Astrocyte (in vitro differentiated cells and primary cell): ENCODE measurements around the gene PTPRM. TPM values are rescaled to one million over a fixed set of nuclear protein-coding genes. Genes with fewer than 3 reads are reported as not detected.

Experiments
- DNase-seq: peaks from one replicate; pipeline ENCODE4 v3.0.0-alpha.2; 2010; ENCODE audit warnings: low read depth
- FAIRE-seq: peaks from 2 replicates; lab custom pipeline; 2011; peaks lifted over from hg19 to GRCh38; lab: Jason Lieb, UNC
- H2AFZ ChIP-seq: 2 replicates; pipeline ENCODE4 v1.6.0; 2012; ENCODE audit warnings: low read depth, low read length, inconsistent platforms
- H3K27ac ChIP-seq: 2 replicates; pipeline ENCODE4 v1.5.1; 2011; ENCODE audit warnings: low read depth, low read length, inconsistent platforms
- H3K27me3 ChIP-seq: 2 replicates; pipeline ENCODE4 v1.6.0; 2011; ENCODE audit warnings: low read length, inconsistent platforms; ENCODE audit not compliant: insufficient read depth
- H3K36me3 ChIP-seq: 2 replicates; pipeline ENCODE4 v1.5.1; 2011; ENCODE audit warnings: low read length, inconsistent platforms; ENCODE audit not compliant: insufficient read depth
- H3K4me1 ChIP-seq: 2 replicates; pipeline ENCODE4 v1.5.1; 2011; ENCODE audit warnings: low read length, inconsistent platforms; ENCODE audit not compliant: insufficient read depth
- H3K4me2 ChIP-seq: 2 replicates; pipeline ENCODE4 v1.6.0; 2012; ENCODE audit warnings: low read length, inconsistent platforms
- H3K4me3 ChIP-seq: 2 replicates; pipeline ENCODE4 v1.5.1; 2011; ENCODE audit warnings: low read depth, mild to moderate bottlenecking, low read length, inconsistent platforms; ENCODE audit not compliant: insufficient read depth
- H3K79me2 ChIP-seq: 2 replicates; pipeline ENCODE4 v1.6.0; 2012; ENCODE audit warnings: mild to moderate bottlenecking, low read length, inconsistent platforms; ENCODE audit not compliant: insufficient read depth
- H3K9ac ChIP-seq: 2 replicates; pipeline ENCODE4 v1.6.0; 2012; ENCODE audit warnings: mild to moderate bottlenecking, low read length, inconsistent platforms
- H3K9me3 ChIP-seq: 2 replicates; pipeline ENCODE4 v1.5.1; 2012; ENCODE audit warnings: low read depth, mild to moderate bottlenecking, low read length, inconsistent platforms; ENCODE audit not compliant: insufficient read depth
- H4K20me1 ChIP-seq: 2 replicates; pipeline ENCODE4 v1.6.0; 2012; ENCODE audit warnings: low read length, inconsistent platforms; ENCODE audit not compliant: insufficient read depth
- H3K27ac Mint-ChIP-seq: one replicate; pipeline ENCODE4 v1.8.0; 2021; ENCODE audit warnings: mild to moderate bottlenecking, mixed read lengths; ENCODE audit not compliant: unreplicated experiment
- H3K27me3 Mint-ChIP-seq: one replicate; pipeline ENCODE4 v1.8.0; 2021; ENCODE audit warnings: low read depth, mixed read lengths; ENCODE audit not compliant: unreplicated experiment
- H3K36me3 Mint-ChIP-seq: one replicate; pipeline ENCODE4 v1.8.0; 2021; ENCODE audit warnings: low read depth, mixed read lengths; ENCODE audit not compliant: unreplicated experiment
- H3K4me1 Mint-ChIP-seq: one replicate; pipeline ENCODE4 v1.8.0; 2021; ENCODE audit warnings: low read depth, mixed read lengths; ENCODE audit not compliant: unreplicated experiment
- H3K4me3 Mint-ChIP-seq: one replicate; pipeline ENCODE4 v1.8.0; 2021; ENCODE audit warnings: mild to moderate bottlenecking, moderate library complexity, mixed read lengths; ENCODE audit not compliant: unreplicated experiment
- H3K9me3 Mint-ChIP-seq: one replicate; pipeline ENCODE4 v1.8.0; 2021; ENCODE audit warnings: mild to moderate bottlenecking, mixed read lengths; ENCODE audit not compliant: unreplicated experiment
- CTCF ChIP-seq: IDR thresholded peaks from 2 replicates; pipeline ENCODE4 v1.5.1; 2011; ENCODE audit warnings: low read depth, mild to moderate bottlenecking, inconsistent platforms, low read length, moderate library complexity; ENCODE audit not compliant: insufficient read depth
- EZH2 ChIP-seq: IDR thresholded peaks from 2 replicates; pipeline ENCODE4 v1.6.1; 2012; ENCODE audit warnings: mild to moderate bottlenecking, low read length, inconsistent platforms; ENCODE audit not compliant: insufficient read depth
- total RNA-seq: library from RNA; stranded (reverse); gene quantifications from 2 replicates; pipeline ENCODE4 v1.2.1, GENCODE V29; 2021

Gene PTPRM
- total RNA-seq, 1 donor from 2014 or later, result 59.6 TPM

- H3K9me3 Mint-ChIP-seq, result no peaks in the 10 kb centered on the region
- FAIRE-seq (no peak), DNase-seq (no peak)
- peaks cover 2% of the 10 kb centered on the region for H3K36me3 Mint-ChIP-seq
- Histone ChIP-seq H3K9ac (no peak overlapping the region), H3K27me3 (no peaks in the 10 kb centered on the region), H4K20me1 (peaks cover 20% of the 10 kb centered on the region), H3K4me1 (no peaks in the 10 kb centered on the region), H3K9me3 (no peaks in the 10 kb centered on the region), H2AFZ (no peak overlapping the region), H3K4me3 (no peak overlapping the region), H3K79me2 (peaks cover 20% of the 10 kb centered on the region), H3K27ac (no peak overlapping the region), H3K4me2 (no peak overlapping the region), H3K36me3 (no peaks in the 10 kb centered on the region)
- H3K27ac Mint-ChIP-seq, result no peak overlapping the region
- no peak overlapping the region for H3K4me3 Mint-ChIP-seq
- H3K27me3 Mint-ChIP-seq, result no peaks in the 10 kb centered on the region
- TF ChIP-seq EZH2 (no peak), CTCF (no peak)
- peaks cover 25% of the 10 kb centered on the region for H3K4me1 Mint-ChIP-seq
These were observed 114.2 kb downstream of the PTPRM start for GRCh38 chr18:7681298-7681697.

GRCh38 chr18:7682321-7682720 lies 115.2 kb downstream of the PTPRM start:
- Histone ChIP-seq H3K27me3 (no peaks in the 10 kb centered on the region), H3K9ac (no peak overlapping the region), H2AFZ (no peak overlapping the region), H3K27ac (no peak overlapping the region), H3K4me1 (no peaks in the 10 kb centered on the region), H3K4me3 (no peak overlapping the region), H3K36me3 (no peaks in the 10 kb centered on the region), H3K79me2 (peaks cover 20% of the 10 kb centered on the region), H3K9me3 (no peaks in the 10 kb centered on the region), H4K20me1 (peaks cover 15% of the 10 kb centered on the region), H3K4me2 (no peak overlapping the region)
- H3K4me1 Mint-ChIP-seq, result peaks cover 17% of the 10 kb centered on the region
- no peak for TF ChIP-seq EZH2
- H3K27me3 Mint-ChIP-seq, result no peaks in the 10 kb centered on the region
- DNase-seq, result no peak
- no peak for FAIRE-seq
- peaks cover 2% of the 10 kb centered on the region for H3K36me3 Mint-ChIP-seq
- H3K9me3 Mint-ChIP-seq, result no peaks in the 10 kb centered on the region
- no peak overlapping the region for H3K4me3 Mint-ChIP-seq
- H3K27ac Mint-ChIP-seq, result no peak overlapping the region

- H3K9ac ChIP-seq, result no peak overlapping the region
- DNase-seq, result no peak
- Mint-ChIP-seq H3K4me3 (no peak overlapping the region), H3K9me3 (no peaks in the 10 kb centered on the region), H3K27ac (no peak overlapping the region), H3K36me3 (peaks cover 2% of the 10 kb centered on the region), H3K4me1 (peaks cover 17% of the 10 kb centered on the region), H3K27me3 (no peaks in the 10 kb centered on the region)
- peaks cover 10% of the 10 kb centered on the region for H4K20me1 ChIP-seq
- no peaks in the 10 kb centered on the region for H3K4me1 ChIP-seq
- no peak overlapping the region for H3K27ac ChIP-seq
- H3K4me2 ChIP-seq, result no peak overlapping the region
- H3K27me3 ChIP-seq, result no peaks in the 10 kb centered on the region
- TF ChIP-seq CTCF, result no peak
- TF ChIP-seq EZH2, result no peak
- no peak overlapping the region for H2AFZ ChIP-seq
- H3K9me3 ChIP-seq, result no peaks in the 10 kb centered on the region
- H3K36me3 ChIP-seq, result no peaks in the 10 kb centered on the region
- no peak overlapping the region for H3K4me3 ChIP-seq
- peaks cover 16% of the 10 kb centered on the region for H3K79me2 ChIP-seq
- FAIRE-seq, result no peak
These were observed 116.6 kb downstream of the PTPRM start for GRCh38 chr18:7683753-7684152.
